Activated CD8-positive, alpha-beta memory T cell treated with anti-CD3 and anti-CD28 coated beads, Interleukin-2, amount 50 U/mL, for 1 hour (primary cell): Measurements from ENCODE around the gene PHF2.

Source experiments
- DNase-seq: peaks from one replicate; pipeline ENCODE4 v3.0.0-alpha.2; 2020; ENCODE audit errors: extremely low read depth

The PHF2 gene

DNA sequence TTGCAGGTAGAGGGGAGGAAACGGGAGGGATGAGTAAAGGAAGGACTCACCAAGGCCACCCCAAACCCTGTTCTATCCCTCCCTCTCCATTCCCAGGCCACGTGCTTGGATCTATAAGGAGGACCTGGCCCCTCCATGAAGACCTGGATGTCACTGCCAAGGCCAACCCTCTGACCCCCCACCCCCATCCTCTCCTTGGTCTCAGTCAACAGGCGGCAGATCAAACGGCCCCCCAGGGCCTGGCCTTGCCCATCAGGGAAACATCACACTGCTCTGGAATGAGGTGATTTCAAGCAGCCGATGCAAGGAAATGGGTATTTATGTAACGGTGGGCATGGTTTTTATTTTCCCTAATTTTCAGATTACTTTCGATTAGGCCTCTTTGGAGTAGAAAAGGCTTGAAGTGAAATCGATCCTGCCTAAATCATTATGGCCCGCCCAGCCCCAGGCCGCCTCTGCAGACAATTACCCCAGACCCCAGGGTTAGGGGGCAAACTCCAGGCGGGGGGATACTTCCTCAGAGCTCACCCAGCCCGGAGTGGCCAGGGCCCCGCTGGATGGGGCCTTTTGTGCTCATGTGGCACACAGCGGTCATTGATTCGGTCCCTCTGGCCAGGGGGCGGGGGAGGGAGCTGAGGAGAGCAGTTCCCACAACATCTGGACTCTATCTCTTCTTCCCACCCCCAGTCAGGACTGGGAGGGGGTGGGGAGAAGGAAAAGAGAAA lies 125.3 kb downstream of the PHF2 start:
- no peak for DNase-seq

DNA sequence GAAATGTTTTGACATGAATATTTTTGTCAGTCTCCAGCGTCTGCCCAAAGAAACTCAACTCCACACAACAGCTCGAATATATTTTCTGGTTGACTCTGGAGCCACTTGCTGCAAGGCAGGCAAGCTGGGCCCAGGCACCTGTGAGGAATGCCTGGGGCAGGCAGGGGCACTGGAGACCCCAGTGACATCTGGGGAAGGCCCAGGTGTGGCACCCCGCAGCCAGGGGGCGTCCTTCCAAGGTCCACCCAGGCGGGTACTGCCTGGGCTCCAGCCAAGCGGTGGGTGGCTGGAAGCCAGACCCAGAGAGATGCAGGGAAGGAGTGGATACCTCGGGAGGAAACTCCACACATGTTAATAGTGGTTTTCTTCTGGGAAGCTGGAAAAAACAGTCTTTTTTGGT lies 125.9 kb downstream of the PHF2 start:
- no peak for DNase-seq

DNA sequence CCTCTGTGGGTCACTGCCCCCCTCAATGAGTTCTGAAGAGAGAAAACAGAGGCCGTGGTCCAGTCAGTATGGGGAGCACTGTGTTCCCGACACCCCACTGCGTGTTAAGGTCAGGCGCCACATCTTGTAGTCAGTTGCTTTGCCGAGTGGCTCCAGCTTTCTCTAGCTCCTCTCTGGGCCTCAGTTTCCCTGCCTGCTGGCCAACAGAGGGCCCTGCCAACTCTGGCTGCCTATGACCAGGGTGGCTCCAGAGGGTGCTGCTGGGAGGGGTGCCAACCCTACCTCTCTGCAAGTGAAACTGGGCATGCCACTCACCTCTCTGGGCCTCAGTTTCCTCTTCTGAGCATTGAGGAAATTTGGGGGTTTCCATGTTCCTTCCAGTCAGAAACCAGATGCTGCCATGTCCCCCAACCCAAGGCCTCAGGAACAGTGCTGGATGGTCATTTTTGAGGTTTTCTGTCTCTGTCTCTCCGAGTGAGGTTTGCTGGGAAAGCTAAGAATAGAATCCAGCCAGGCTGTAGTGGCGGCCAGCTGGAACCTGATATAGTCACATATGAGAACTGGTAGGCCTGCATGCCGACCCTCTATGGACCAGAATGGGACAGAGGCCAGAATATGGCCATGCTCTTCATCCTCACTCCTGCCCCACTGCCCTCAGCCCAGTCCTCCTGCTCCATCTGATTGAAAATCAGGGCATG lies 132.1 kb downstream of the PHF2 start:
- DNase-seq, result no peak

DNA sequence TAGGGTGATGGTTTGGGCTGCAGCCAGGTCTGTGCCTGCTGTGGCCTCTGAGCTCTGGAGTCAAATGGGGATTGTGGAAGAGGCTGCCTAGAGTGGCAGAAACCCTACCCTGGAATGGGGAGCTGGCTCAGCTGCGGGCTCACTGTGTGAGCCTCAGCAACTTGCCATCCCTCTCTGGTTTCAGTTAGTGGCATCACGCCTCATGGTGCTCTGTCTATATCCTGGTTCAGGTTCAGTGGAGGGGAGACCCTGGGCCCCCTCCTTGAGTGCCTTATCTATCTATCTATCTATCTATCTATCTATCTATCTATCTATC lies 132.6 kb downstream of the PHF2 start:
- no peak for DNase-seq

DNA sequence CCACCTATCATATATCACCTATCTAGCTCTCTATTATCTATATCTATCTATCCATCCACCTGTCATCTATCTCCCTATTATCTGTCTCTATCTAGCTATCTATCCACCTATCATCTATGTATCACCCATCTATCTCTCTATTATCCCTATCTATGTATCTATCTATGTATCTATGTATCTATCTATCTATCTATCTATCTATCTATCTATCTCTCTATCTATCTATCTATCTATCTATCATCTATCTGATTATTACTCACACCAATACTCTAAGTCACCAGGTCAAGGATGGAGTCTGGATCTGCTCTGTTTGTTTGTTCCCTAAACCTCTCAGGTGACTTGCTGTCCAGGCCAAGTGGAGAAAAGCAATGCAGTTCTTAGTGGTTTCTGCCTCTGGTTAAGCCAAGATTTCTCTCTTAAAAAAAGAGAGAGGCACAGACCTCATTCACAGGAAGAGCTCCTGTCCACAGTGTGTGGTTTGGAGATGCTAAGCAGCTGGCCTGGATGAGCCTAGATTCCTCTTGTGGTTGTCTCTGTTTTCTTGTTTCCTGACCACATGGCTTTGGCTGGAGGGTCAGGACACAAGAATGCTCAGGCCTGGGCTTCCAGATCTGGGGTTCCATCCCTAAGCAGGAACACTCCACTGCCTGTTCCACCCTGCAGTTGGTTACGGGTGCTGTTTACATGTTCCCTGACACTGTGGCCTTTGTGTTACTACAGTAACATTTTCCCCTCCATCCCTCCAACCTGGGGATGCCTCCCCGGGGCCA lies 133.4 kb downstream of the PHF2 start:
- no peak for DNase-seq

DNA sequence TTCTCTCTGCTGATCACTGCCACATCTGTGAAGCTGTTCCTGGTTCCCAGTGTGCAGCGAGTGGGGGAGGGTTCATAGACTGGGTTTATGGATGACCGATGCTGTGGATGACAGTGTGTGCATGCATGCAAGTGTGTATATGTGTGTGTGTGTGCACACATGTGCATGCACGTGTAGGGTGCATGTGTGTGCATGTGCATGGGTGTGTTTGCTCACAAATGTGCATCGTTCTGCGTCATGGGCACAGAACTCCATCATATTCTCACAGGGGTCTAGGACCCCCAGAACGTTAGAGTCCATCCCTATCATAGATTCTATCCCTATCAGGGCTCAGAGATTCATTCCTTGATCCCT lies 134.0 kb downstream of the PHF2 start:
- DNase-seq, result no peak

DNA sequence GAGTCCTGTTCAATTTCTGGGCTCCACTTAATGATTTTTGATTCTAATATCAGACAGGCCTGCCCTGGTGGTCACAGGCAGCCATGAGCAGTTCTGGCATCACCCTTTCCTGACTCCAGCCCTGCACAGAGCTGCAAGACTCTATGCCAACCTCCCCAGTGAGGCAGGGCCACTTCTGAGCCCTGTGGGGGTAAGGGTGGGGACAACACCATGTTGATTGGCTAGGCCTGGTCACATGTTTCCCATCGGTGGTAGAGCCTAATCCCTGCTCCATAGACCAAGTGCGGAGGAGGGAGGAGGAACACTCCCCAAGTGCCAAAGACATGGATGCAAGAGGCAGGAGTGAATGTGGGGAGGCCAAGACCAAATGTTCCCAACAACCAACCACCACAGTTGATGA lies 134.6 kb downstream of the PHF2 start:
- no peak for DNase-seq

DNA sequence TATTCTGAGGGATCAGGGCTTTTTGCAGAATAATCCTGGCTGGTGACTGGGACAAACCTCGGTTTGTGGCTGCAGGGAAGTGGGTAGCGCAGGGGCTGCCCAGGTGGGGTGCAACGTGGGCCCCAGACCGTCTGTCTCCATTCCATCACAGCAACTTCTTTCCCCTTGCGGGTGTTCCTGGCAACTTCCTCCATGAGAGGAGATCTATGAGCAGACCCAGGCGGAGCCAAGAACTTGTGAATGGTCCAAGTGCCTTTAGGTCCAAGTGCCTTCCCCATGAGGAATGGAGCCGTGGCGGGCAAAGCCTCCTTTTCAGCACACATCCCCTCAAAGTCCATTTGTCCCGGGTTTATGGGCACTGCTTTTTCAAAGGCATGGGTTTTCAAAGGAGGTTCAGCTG lies 136.5 kb downstream of the PHF2 start:
- DNase-seq, result no peak

DNA sequence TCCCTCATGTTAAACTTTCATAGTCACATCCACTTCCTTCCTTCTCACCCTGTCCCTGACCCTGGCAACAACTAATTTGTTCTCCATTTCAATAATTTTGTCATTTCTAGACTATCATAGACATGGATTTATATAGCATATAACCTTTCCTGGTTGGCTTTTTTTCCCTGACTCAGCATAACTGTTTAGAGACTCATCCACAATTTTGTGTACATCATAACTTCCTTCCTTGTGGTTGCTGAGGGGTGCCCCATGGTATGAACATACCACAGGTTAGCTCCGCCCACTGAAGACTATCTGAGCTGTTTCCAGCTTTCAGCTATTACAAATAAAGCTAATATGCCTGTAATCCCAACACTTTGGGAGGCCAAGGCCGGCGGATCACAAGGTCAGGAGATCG lies 137.3 kb downstream of the PHF2 start:
- DNase-seq, result no peak

DNA sequence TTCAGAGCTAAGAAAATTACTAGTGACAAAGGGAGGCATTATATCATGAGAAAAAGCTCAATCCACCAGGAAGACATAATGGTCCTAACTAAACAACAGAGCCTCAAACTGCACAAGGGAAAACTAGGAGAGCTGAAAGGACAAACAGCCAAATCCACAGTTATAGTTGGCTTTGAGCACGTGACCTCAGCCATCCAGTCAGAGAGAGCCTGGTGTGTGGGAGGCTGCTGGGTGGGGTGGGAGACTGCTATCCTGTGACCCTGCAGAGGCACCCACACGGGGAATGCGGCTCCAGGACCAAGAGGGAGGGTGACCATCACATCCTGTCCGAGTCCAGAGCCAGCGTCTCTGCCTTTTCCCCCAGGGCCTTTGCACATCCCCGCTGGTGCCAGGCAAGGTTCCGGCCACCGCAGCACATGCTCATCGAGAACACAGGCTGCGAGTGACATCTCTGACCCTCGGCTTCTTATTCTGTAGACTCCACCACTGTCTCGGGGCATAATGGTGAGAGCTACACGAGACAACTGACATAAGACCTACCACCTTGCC lies 145.1 kb downstream of the PHF2 start:
- no peak for DNase-seq

DNA sequence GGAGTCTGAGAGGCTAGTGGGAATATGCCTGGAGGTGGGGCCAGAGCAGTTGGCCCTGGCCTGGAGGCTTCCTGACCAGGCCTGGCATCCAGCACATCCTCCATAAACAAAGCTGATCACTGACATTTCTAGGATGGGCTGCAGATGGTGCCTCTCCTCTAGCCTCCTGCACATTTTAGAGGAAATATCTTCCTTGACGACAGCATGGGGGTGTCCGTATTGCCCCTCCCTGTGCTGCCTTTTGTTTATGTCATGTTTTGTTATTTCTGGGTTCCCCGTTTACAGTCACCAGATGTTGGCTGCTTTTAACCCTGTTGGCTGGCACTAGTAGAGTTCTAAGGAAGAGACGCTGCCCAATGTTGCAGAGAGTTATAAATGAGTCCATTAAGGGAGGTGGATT lies 148.5 kb downstream of the PHF2 start:
- no peak for DNase-seq

DNA sequence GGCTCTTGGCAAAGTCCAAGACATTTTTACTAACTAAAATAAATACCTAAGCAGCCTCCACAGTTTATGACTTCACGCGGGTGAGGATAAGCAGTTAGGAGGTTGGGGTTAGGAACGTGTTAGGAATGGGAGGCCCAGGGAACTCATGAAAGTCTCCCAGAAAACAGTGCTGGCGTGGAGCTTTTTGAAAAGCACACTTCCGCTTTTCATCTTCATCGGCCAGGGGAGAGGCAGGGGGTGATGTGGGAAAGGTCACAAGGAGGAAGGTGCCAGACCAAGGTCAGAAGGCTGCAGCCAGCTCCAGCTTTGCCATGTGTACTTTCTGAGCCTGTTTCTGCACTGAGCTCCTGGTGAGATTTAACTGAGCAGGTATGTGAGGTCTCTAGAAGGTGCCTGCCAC lies 149.0 kb downstream of the PHF2 start:
- DNase-seq, result no peak

DNA sequence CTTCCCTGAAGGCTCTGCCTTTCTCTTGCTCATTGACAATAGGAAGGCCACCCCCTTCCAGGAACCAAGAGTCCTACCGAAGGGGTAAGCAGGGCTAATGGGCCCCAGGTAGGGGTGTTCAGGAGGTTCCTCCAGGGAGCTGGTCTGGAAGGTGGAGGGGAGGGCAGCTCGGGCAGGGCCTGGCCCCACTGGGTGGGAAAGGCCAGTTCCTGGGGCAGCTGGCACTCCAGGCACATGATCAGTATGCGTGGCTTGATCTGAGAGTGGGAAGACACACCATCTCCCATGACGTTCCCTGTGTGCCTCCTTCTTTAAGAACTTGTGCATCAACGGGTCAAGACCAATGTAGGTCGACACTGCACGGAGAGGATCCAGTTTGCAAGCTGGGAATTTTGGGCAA lies 149.8 kb downstream of the PHF2 start:
- DNase-seq, result no peak
